Measurements from ENCODE around the gene FRZB.
A peak's percentile ranks its signal among the peaks of the same experiment; 100 is the strongest.

FRZB gene

DNA sequence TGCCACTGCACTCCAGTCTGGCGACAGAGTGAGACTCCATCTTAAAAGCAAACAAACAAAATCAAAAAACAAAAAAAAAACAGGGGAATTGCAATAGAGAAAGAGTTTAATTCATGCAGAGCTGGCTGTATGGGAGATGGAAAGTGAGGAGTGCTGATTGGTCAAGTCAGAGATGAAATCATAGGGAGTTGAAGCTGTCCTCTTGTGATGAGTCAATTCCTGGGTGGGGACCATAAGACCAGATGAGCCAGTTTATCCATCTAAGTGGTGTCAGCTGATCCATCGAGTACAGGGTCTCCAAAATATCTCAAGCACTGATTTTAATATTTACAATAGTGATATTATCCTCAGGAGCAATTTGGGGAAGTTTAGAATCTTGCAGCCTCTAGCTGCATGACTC lies 45.3 kb downstream of the FRZB start:
- 100% methylated on average over 1 of the region's 2 CpGs for WGBS

DNA sequence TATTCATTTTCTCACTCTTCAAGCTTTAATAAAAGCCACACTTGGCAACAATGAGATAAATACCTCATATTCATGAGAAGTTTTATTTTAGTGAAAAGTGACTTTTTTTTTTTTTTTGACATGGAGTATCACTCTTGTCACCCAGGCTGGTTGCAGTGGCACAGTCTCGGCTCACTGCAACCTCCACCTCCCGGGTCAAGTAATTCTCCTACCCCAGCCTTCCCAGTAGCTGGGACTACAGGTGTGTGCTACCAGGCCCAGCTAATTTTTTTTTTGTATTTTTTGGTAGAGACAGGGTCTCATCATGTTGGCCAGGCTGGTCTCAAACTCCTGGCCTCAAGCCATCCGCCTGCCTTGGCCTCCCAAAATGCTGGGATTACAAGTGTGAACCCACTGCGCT lies 47.0 kb downstream of the FRZB start:
- peak overlapping the region; percentile 92; the same call in 1 of the 2 replicates for H3K27ac ChIP-seq (ENCODE audit: low read depth, low read length)
- no peak overlapping the region for H3K9ac ChIP-seq (ENCODE audit: low read depth, low read length)
- no peak overlapping the region for H3K4me3 ChIP-seq (ENCODE audit: low read length)
- no peaks in the 10 kb centered on the region for H3K27me3 ChIP-seq (ENCODE audit: insufficient read depth, low read length)
- H3K36me3 ChIP-seq (ENCODE audit: insufficient read depth, low read length): no peaks in the 10 kb centered on the region
- 87% methylated on average over 4 of the region's 4 CpGs for WGBS
- no peaks in the 10 kb centered on the region for H3K9me3 ChIP-seq (ENCODE audit: insufficient read depth, low read depth, low read length)
- H3K4me1 ChIP-seq (ENCODE audit: insufficient read depth, low read length): peaks cover 32% of the 10 kb centered on the region

More for the DNA sequence above, 45.3 kb downstream of the FRZB start:
- Histone ChIP-seq H3K27ac (ENCODE audit: low read depth, low read length) (no peak overlapping the region), H3K36me3 (ENCODE audit: insufficient read depth, low read length) (no peaks in the 10 kb centered on the region), H3K4me3 (ENCODE audit: low read length) (no peak overlapping the region), H3K9me3 (ENCODE audit: insufficient read depth, low read depth, low read length) (no peaks in the 10 kb centered on the region), H3K4me1 (ENCODE audit: insufficient read depth, low read length) (peaks cover 42% of the 10 kb centered on the region), H3K9ac (ENCODE audit: low read depth, low read length) (no peak overlapping the region), H3K27me3 (ENCODE audit: insufficient read depth, low read length) (no peaks in the 10 kb centered on the region)

DNA sequence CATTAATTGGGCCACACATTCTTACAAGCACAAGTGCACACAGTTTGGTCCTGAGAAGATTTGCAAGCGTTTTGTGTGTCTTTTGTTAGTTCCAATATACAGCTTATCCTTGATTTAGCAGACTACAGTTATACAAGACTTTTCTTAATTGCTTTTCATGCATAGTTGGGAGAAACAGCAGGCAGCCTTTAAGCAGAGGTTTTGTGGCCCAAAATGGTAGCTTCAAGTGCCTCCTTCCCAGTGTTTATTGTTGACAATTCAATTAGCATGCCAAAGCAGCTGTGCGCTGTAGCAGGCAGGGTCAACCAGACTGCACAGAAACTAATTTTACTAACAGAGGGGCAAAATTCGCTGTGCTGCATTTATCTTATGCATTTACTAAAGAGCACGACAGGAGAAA lies 47.5 kb downstream of the FRZB start:
- peak overlapping the region; percentile 92 for H3K27ac ChIP-seq (ENCODE audit: low read depth, low read length)
- peaks cover 31% of the 10 kb centered on the region for H3K4me1 ChIP-seq (ENCODE audit: insufficient read depth, low read length)
- H3K27me3 ChIP-seq (ENCODE audit: insufficient read depth, low read length): no peaks in the 10 kb centered on the region
- WGBS: 7% methylated on average over 4 of the region's 4 CpGs
- no peak overlapping the region for H3K9ac ChIP-seq (ENCODE audit: low read depth, low read length)
- no peaks in the 10 kb centered on the region for H3K36me3 ChIP-seq (ENCODE audit: insufficient read depth, low read length)
- H3K4me3 ChIP-seq (ENCODE audit: low read length): peak overlapping the region; percentile 9; the same call in 1 of the 2 replicates
- no peaks in the 10 kb centered on the region for H3K9me3 ChIP-seq (ENCODE audit: insufficient read depth, low read depth, low read length)

DNA sequence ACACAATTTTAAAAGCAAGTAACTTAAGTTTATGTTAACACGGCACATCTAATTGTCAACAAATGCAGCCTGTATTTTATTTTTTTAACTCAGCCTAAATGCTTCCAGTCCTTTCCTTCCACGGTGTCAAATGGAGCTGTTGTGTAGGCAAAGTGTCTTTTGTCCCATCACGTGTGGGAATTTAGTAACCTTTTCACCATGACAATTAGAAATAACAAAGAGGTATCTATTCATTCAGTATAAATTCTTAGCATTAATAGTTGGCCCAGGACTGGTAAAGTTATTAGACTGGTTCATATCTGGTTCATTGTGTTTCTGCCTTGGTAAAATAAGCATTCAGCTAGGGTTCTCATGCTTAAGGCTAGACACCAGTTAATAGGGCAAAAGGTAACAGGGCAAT lies 47.9 kb downstream of the FRZB start:
- Histone ChIP-seq H3K9ac (ENCODE audit: low read depth, low read length) (no peak overlapping the region), H3K27ac (ENCODE audit: low read depth, low read length) (peak overlapping the region; percentile 92), H3K27me3 (ENCODE audit: insufficient read depth, low read length) (no peaks in the 10 kb centered on the region), H3K36me3 (ENCODE audit: insufficient read depth, low read length) (no peaks in the 10 kb centered on the region), H3K4me1 (ENCODE audit: insufficient read depth, low read length) (peaks cover 31% of the 10 kb centered on the region), H3K4me3 (ENCODE audit: low read length) (peak overlapping the region; percentile 9; the same call in 1 of the 2 replicates), H3K9me3 (ENCODE audit: insufficient read depth, low read depth, low read length) (no peaks in the 10 kb centered on the region)
- 83% methylated on average over 1 of the region's 3 CpGs for WGBS

DNA sequence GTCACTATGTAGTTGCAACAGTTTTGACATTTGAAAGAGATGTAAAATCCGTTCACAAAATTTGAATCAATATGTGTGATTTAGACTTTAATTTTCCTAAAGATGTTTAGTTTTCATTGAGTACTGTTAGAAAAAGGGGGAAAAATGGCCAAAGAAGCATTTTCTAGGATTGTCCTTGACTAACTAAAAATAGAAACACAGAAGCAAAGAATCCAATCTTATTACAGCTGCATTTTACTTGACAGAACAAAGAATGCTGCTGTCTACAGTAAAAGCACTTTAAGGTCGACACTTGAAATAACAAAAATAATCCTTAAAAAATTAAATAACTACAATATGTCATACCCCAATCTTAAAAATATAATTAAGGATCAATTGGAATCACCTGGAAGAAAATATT lies 48.9 kb downstream of the FRZB start:
- WGBS: 89% methylated on average over 2 of the region's 2 CpGs

DNA sequence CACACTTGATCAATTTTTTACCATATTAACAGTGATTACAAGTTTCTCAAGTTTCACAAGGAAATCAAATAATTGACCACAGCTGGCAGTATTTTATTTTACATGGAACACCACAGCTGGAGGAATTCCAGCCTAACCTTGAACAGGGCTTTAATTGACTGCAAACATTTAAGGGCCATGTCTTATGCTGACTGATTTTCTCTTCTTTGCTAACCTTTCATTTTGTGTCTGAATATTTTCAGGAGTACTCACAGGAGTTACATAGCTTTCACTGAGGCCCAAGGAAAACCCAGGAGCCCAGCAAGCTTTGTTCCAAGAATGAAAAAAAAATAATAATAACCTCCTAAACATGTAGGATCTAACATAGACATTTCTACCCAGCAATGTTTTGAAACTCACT lies 49.6 kb downstream of the FRZB start:
- H3K9me3 ChIP-seq (ENCODE audit: insufficient read depth, low read depth, low read length): no peaks in the 10 kb centered on the region
- H3K9ac ChIP-seq (ENCODE audit: low read depth, low read length): no peak overlapping the region
- H3K4me3 ChIP-seq (ENCODE audit: low read length): no peak overlapping the region
- H3K36me3 ChIP-seq (ENCODE audit: insufficient read depth, low read length): no peaks in the 10 kb centered on the region
- no peak overlapping the region for H3K27ac ChIP-seq (ENCODE audit: low read depth, low read length)
- H3K4me1 ChIP-seq (ENCODE audit: insufficient read depth, low read length): peaks cover 31% of the 10 kb centered on the region
- H3K27me3 ChIP-seq (ENCODE audit: insufficient read depth, low read length): no peaks in the 10 kb centered on the region

More for the DNA sequence above, 48.9 kb downstream of the FRZB start:
- Histone ChIP-seq H3K9ac (ENCODE audit: low read depth, low read length) (no peak overlapping the region), H3K4me3 (ENCODE audit: low read length) (no peak overlapping the region), H3K4me1 (ENCODE audit: insufficient read depth, low read length) (peaks cover 31% of the 10 kb centered on the region), H3K27me3 (ENCODE audit: insufficient read depth, low read length) (no peaks in the 10 kb centered on the region), H3K36me3 (ENCODE audit: insufficient read depth, low read length) (no peaks in the 10 kb centered on the region), H3K9me3 (ENCODE audit: insufficient read depth, low read depth, low read length) (no peaks in the 10 kb centered on the region), H3K27ac (ENCODE audit: low read depth, low read length) (no peak overlapping the region)

DNA sequence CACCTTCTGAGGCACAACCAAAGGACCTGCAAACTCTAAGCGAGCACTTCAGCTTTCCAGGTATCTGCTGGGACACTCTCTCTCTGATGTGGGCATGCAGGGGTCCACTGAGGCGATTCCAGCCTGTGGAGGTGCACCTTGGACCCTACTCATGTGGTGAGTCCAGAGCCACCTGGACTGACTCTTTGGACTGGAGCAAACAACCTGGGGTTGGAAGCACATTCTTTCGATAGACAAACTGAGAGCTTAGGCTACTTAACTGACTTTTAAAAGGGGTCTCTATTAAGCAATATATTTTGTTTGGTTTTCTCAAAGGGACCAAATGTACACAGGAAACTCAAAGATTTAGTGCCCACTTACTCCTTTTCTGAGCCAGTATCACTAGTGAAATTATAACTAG lies 51.6 kb downstream of the FRZB start:
- WGBS: 93% methylated on average over 3 of the region's 3 CpGs
- H3K27ac ChIP-seq (ENCODE audit: low read depth, low read length): no peak overlapping the region

DNA sequence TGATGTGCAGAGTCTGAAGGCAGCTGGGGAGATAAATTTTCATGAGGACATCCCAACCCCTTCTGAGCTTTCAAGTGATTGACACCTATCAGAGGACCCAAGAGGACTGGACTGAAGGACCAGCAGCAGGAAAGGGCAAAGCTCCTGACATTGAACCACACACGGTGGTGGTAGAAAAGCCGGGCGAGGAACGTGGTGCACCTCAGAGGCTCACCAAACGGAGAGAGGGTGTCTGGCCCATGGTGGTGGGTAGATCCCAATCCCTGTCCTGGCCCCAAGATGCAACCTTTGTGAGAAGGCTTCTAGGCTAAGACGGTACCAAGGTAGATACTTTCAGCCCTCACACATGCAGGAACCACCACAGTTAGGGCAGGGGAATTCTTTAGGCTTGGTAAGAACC lies 52.1 kb downstream of the FRZB start:
- H3K9ac ChIP-seq (ENCODE audit: low read depth, low read length): no peak overlapping the region
- H3K36me3 ChIP-seq (ENCODE audit: insufficient read depth, low read length): no peaks in the 10 kb centered on the region
- WGBS: 87% methylated on average over 6 of the region's 6 CpGs
- no peak overlapping the region for H3K27ac ChIP-seq (ENCODE audit: low read depth, low read length)
- no peaks in the 10 kb centered on the region for H3K9me3 ChIP-seq (ENCODE audit: insufficient read depth, low read depth, low read length)
- no peak overlapping the region for H3K4me3 ChIP-seq (ENCODE audit: low read length)
- no peaks in the 10 kb centered on the region for H3K27me3 ChIP-seq (ENCODE audit: insufficient read depth, low read length)
- H3K4me1 ChIP-seq (ENCODE audit: insufficient read depth, low read length): peaks cover 27% of the 10 kb centered on the region

More for the DNA sequence above, 51.6 kb downstream of the FRZB start:
- H3K4me1 ChIP-seq (ENCODE audit: insufficient read depth, low read length): peaks cover 31% of the 10 kb centered on the region
- H3K9me3 ChIP-seq (ENCODE audit: insufficient read depth, low read depth, low read length): no peaks in the 10 kb centered on the region
- no peak overlapping the region for H3K4me3 ChIP-seq (ENCODE audit: low read length)
- no peaks in the 10 kb centered on the region for H3K36me3 ChIP-seq (ENCODE audit: insufficient read depth, low read length)
- no peaks in the 10 kb centered on the region for H3K27me3 ChIP-seq (ENCODE audit: insufficient read depth, low read length)
- H3K9ac ChIP-seq (ENCODE audit: low read depth, low read length): no peak overlapping the region

DNA sequence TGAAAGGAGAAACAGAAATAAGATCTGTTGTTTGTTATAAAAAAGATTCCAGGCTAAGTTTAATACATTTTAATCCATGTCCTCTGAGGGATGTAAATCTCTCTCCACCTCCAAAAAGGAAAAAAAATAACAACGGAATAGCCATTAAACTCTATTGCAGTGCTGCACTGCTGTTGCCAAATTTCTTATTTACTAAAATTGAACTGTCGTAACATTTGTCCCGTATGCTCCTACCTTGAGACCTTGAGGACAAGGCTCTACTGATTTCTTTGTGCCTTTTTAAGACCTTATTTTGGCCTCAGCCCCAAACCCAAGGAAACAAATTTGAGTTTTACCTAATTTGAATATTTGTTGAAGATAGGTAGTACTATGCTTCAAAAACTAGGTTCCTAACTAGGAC lies 56.4 kb downstream of the FRZB start:
- 93% methylated on average over 3 of the region's 3 CpGs for WGBS
- Histone ChIP-seq H3K27me3 (ENCODE audit: insufficient read depth, low read length) (no peaks in the 10 kb centered on the region), H3K9me3 (ENCODE audit: insufficient read depth, low read depth, low read length) (no peaks in the 10 kb centered on the region), H3K27ac (ENCODE audit: low read depth, low read length) (no peak overlapping the region), H3K9ac (ENCODE audit: low read depth, low read length) (no peak overlapping the region), H3K4me1 (ENCODE audit: insufficient read depth, low read length) (no peaks in the 10 kb centered on the region), H3K4me3 (ENCODE audit: low read length) (no peak overlapping the region), H3K36me3 (ENCODE audit: insufficient read depth, low read length) (no peaks in the 10 kb centered on the region)

DNA sequence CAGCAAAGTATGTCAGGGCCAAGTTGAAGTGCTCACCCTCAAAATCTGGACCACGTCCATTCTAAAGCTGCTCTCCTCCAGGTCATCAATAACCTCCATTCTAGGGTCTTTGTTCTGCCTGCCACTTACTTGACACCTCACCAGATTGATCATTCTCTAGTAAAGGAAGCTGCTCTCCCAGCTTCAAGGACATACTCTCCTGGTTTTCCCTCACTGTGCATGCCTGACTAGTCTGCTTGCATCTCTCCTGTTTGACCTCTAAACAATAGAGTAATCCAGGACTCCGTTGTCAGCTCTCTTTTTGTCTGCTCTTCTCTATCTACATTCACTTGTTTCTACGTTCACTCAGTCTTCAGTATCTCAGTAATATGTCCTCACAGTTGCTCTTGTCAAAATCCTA lies 59.1 kb downstream of the FRZB start:
- H3K4me3 ChIP-seq (ENCODE audit: low read length): no peak overlapping the region
- 85% methylated on average over 3 of the region's 3 CpGs for WGBS
- no peaks in the 10 kb centered on the region for H3K27me3 ChIP-seq (ENCODE audit: insufficient read depth, low read length)
- H3K4me1 ChIP-seq (ENCODE audit: insufficient read depth, low read length): no peaks in the 10 kb centered on the region
- H3K9ac ChIP-seq (ENCODE audit: low read depth, low read length): no peak overlapping the region
- no peaks in the 10 kb centered on the region for H3K9me3 ChIP-seq (ENCODE audit: insufficient read depth, low read depth, low read length)
- H3K27ac ChIP-seq (ENCODE audit: low read depth, low read length): no peak overlapping the region
- H3K36me3 ChIP-seq (ENCODE audit: insufficient read depth, low read length): no peaks in the 10 kb centered on the region

DNA sequence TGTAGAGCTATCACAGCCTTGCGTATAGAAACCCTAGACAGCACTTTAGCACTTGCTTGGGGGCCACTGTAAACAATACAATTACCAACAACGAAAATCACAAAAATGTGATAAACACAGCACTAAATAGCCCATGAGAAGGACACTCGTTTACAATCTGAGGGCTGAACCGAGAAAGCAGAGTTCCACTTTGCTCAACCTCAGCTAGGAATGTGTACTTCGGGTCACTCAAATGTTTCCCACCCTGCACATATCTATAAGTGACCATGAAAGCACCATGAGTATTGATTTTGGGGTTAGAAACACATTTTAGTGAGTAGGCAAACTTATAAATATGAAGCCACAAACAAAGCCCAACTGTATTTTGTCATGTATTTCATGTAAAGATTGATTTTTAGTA lies 62.3 kb downstream of the FRZB start:
- 92% methylated on average over 5 of the region's 5 CpGs for WGBS
- Histone ChIP-seq H3K9me3 (ENCODE audit: insufficient read depth, low read depth, low read length) (no peaks in the 10 kb centered on the region), H3K9ac (ENCODE audit: low read depth, low read length) (no peak overlapping the region), H3K27me3 (ENCODE audit: insufficient read depth, low read length) (no peaks in the 10 kb centered on the region), H3K27ac (ENCODE audit: low read depth, low read length) (no peak overlapping the region), H3K4me3 (ENCODE audit: low read length) (no peak overlapping the region), H3K4me1 (ENCODE audit: insufficient read depth, low read length) (no peaks in the 10 kb centered on the region), H3K36me3 (ENCODE audit: insufficient read depth, low read length) (no peaks in the 10 kb centered on the region)

DNA sequence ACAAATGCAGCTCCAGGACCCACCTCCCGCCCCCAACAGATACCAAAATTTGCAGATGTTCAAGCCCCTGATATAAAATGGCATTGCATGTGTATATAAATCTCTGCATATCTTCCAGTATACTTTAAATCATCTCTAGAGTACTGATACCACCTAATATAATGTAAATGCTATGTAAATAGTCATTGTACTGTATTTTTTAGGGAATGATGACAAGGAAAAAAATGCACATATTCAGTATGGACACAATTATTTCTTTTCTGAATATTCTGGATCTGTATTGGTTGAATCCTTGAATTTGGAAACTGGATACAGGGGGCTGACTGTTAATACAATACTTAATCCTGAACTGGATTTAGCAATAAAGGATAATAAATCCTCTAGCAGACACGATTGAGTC lies 67.7 kb downstream of the FRZB start:
- Histone ChIP-seq H3K36me3 (ENCODE audit: insufficient read depth, low read length) (no peaks in the 10 kb centered on the region), H3K4me1 (ENCODE audit: insufficient read depth, low read length) (no peaks in the 10 kb centered on the region), H3K9ac (ENCODE audit: low read depth, low read length) (no peak overlapping the region), H3K9me3 (ENCODE audit: insufficient read depth, low read depth, low read length) (no peaks in the 10 kb centered on the region), H3K27me3 (ENCODE audit: insufficient read depth, low read length) (no peaks in the 10 kb centered on the region), H3K27ac (ENCODE audit: low read depth, low read length) (no peak overlapping the region), H3K4me3 (ENCODE audit: low read length) (no peak overlapping the region)
- WGBS: no CpG with 5 or more reads among the region's 2 CpGs

All from HUES64 (cell line).